Activated naive CD4-positive, alpha-beta T cell treated with anti-CD3 and anti-CD28 coated beads, Interleukin-2, amount 10 ng/mL, durations not matched to agents 7 days and 5 days (primary cell): ENCODE measurements around the gene GFOD2.

Experiments used
- CTCF ChIA-PET: fragments of 350-600 bp; sonication (Branson Sonifier 250); formaldehyde crosslinking; loops from one replicate; lab custom pipeline; 2021; ENCODE audit warnings: antibody characterized with exemption; lab: Charles Lee
- DNase-seq: peaks from one replicate; pipeline ENCODE4 v3.0.0-alpha.2; 2020
- H3K27ac Mint-ChIP-seq: one replicate; pipeline ENCODE4 v1.8.0; 2021; ENCODE audit warnings: mild to moderate bottlenecking, moderate library complexity, mixed read lengths
- H3K27me3 Mint-ChIP-seq: one replicate; pipeline ENCODE4 v1.8.0; 2021; ENCODE audit warnings: mild to moderate bottlenecking, mixed read lengths
- H3K36me3 Mint-ChIP-seq: one replicate; pipeline ENCODE4 v1.8.0; 2021; ENCODE audit warnings: mixed read lengths
- H3K4me1 Mint-ChIP-seq: one replicate; pipeline ENCODE4 v1.8.0; 2021; ENCODE audit warnings: mixed read lengths
- H3K4me3 Mint-ChIP-seq: one replicate; pipeline ENCODE4 v1.8.0; 2021; ENCODE audit warnings: mild to moderate bottlenecking, moderate library complexity, mixed read lengths
- H3K9me3 Mint-ChIP-seq: one replicate; pipeline ENCODE4 v1.8.0; 2021; ENCODE audit warnings: mixed read lengths

GFOD2 gene

GRCh38 chr16:67632415-67633172 is 86.5 kb downstream of the GFOD2 start:
- peaks cover 47% of the 10 kb centered on the region for H3K36me3 Mint-ChIP-seq
- no peaks in the 10 kb centered on the region for H3K4me1 Mint-ChIP-seq
- no peaks in the 10 kb centered on the region for H3K9me3 Mint-ChIP-seq
- H3K4me3 Mint-ChIP-seq = no peak overlapping the region
- H3K27me3 Mint-ChIP-seq = no peaks in the 10 kb centered on the region
- no peak for DNase-seq
- CTCF ChIA-PET = interaction anchor here (2.3 to 2.5 kb wide), 2 partner anchors 85 to 111 kb away, joined by 10 to 16 read pairs; no protein-coding TSS in a partner anchor
- H3K27ac Mint-ChIP-seq = no peak overlapping the region

- CTCF ChIA-PET = interaction anchor here (1.9 kb wide), 1 partner anchor 107 kb away, joined by 5 read pairs; no protein-coding TSS in a partner anchor
- Mint-ChIP-seq H3K27me3 (no peaks in the 10 kb centered on the region), H3K4me3 (no peak overlapping the region), H3K27ac (no peak overlapping the region), H3K9me3 (no peaks in the 10 kb centered on the region), H3K36me3 (peaks cover 51% of the 10 kb centered on the region), H3K4me1 (no peaks in the 10 kb centered on the region)
- no peak for DNase-seq
These were observed 90.9 kb downstream of the GFOD2 start for GRCh38 chr16:67628216-67628615.
